ENCODE measurements around the gene PRSS33. TPM values are rescaled to one million over a fixed set of nuclear protein-coding genes. Genes with fewer than 3 reads are reported as not detected.

The PRSS33 gene
- total RNA-seq, 1 donor from 2014 or later: 0.39 TPM

DNA sequence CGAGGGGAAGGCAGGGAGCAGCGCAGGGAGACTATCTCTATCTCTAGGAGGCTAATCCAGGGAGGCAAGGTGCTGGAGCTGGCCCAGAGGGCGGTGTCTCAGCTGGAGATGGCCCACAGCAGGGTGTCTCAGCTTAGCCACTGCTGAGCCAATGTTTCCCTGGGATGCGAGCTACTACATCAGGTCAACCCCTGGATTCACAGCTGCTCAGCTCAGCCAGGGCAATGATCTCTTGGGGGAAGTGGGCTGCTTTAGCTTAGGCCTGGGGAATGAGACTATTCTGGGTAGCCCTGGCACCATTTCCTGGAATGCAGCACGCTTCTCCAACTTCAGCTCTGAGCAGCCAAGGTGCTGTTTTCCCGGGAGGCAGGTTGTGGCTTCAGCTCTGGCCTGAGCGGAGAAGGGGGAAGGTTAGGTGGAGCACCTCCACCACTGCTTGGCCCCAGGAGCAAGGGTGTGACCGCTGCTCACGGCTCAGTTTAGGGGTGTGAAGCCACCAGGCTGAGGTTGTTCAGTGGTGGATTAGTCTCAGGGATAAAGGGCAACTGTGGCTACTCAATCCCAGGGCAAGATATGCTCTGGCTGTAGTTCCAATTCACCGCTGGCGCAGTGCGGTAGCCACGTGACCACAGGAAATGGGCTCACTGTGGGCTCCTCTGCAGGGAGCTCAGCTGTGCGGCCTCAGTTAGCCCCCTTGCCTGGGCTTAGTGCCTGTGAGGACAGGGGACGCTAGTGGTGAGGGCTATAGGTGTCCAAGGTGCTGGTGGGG is 24.5 kb upstream of the PRSS33 start:
- Mint-ChIP-seq H3K27ac (no peak overlapping the region), H3K36me3 (no peaks in the 10 kb centered on the region), H3K4me3 (no peak overlapping the region), H3K9me3 (no peaks in the 10 kb centered on the region), H3K27me3 (peaks cover 29% of the 10 kb centered on the region), H3K4me1 (ENCODE audit: unreplicated experiment) (peaks cover 4% of the 10 kb centered on the region)
- DNase-seq (ENCODE audit: extremely low spot score, unreplicated experiment): no peak
- TF ChIP-seq, protein P1, sequence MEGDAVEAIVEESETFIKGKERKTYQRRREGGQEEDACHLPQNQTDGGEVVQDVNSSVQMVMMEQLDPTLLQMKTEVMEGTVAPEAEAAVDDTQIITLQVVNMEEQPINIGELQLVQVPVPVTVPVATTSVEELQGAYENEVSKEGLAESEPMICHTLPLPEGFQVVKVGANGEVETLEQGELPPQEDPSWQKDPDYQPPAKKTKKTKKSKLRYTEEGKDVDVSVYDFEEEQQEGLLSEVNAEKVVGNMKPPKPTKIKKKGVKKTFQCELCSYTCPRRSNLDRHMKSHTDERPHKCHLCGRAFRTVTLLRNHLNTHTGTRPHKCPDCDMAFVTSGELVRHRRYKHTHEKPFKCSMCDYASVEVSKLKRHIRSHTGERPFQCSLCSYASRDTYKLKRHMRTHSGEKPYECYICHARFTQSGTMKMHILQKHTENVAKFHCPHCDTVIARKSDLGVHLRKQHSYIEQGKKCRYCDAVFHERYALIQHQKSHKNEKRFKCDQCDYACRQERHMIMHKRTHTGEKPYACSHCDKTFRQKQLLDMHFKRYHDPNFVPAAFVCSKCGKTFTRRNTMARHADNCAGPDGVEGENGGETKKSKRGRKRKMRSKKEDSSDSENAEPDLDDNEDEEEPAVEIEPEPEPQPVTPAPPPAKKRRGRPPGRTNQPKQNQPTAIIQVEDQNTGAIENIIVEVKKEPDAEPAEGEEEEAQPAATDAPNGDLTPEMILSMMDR (conservative IDR thresholded peaks at IDR 0.05): no peak

DNA sequence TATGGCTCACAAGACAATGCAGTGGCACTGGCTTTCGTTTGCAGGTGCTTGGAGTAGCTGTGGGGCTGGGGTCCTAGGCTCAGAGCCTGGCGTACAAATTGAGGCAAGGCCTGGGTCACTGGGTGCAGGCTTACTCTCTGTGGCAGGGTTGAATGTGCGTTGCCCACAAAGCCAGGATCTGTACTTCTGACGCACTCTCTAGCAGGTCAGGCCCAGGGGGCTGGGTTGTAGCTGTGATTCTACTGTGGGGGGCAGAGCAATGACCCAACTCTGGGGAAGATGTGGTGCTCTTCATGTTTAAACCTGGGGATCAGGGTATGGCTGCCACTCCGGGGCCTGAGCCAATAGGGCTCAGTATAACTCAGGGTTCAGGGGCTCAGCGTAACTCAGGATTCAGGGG is 23.3 kb upstream of the PRSS33 start:
- Mint-ChIP-seq H3K4me3 (no peak overlapping the region), H3K4me1 (ENCODE audit: unreplicated experiment) (peaks cover 1% of the 10 kb centered on the region), H3K27ac (no peak overlapping the region), H3K27me3 (peaks cover 35% of the 10 kb centered on the region), H3K9me3 (no peaks in the 10 kb centered on the region), H3K36me3 (no peaks in the 10 kb centered on the region)
- DNase-seq (ENCODE audit: extremely low spot score, unreplicated experiment): no peak
- TF ChIP-seq, protein P1 (conservative IDR thresholded peaks at IDR 0.05): no peak

DNA sequence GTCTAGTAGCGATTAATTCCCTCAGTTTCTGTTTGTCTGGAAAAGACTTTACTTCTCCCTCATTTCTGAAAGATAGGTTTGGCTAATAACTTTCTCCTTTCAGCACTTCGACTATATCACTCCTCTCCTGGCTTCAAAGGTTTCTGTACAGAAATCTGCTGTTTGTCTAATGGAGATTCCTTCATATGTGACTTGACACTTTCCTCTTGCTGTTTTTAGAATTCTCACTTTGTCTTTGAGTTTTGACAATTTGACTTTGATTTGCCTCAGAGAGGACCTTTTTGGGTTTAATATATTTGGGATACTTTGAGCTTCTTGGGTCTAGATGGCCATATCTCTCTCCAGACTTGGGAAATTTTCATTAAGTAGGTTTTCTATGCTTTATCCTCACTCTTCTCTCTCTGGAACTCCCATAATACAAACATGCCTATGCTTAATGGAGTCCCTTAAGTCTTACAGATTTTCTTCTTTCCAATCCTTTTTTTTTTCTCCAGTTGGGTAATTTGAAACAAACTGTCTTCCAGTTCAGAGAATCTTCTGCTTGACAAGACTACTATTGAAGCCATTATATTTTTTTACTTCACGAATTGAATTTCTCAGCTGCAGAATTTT is 21.9 kb upstream of the PRSS33 start:
- H3K4me3 Mint-ChIP-seq: no peak overlapping the region
- TF ChIP-seq, protein P1 (conservative IDR thresholded peaks at IDR 0.05): no peak
- no peak overlapping the region for H3K27ac Mint-ChIP-seq
- DNase-seq (ENCODE audit: extremely low spot score, unreplicated experiment): no peak
- H3K27me3 Mint-ChIP-seq: peaks cover 38% of the 10 kb centered on the region
- no peaks in the 10 kb centered on the region for H3K4me1 Mint-ChIP-seq (ENCODE audit: unreplicated experiment)
- H3K36me3 Mint-ChIP-seq: no peaks in the 10 kb centered on the region
- no peaks in the 10 kb centered on the region for H3K9me3 Mint-ChIP-seq

DNA sequence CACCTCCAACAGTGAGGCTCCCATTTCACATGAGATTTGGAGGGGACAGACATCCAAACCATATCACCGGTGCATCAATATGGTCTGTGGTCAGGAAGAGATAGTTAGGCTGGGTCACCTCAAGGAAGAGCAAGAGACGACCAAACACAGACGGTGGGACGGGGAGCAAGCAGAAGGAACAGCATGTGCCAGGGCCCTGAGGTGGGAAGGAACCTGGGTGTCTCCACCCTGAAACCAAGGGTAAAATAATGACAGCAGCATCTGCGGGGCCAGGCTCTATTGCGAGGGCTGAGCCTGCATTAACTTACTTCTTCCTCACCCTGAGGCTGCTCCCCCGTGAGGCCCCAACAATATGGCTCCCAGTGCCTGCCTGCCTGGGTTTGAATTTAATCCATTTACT is 20.8 kb upstream of the PRSS33 start:
- Mint-ChIP-seq H3K9me3 (no peaks in the 10 kb centered on the region), H3K4me3 (no peak overlapping the region), H3K36me3 (no peaks in the 10 kb centered on the region), H3K4me1 (ENCODE audit: unreplicated experiment) (no peaks in the 10 kb centered on the region), H3K27me3 (peaks cover 42% of the 10 kb centered on the region), H3K27ac (no peak overlapping the region)
- DNase-seq (ENCODE audit: extremely low spot score, unreplicated experiment): no peak
- TF ChIP-seq, protein P1 (conservative IDR thresholded peaks at IDR 0.05): no peak

DNA sequence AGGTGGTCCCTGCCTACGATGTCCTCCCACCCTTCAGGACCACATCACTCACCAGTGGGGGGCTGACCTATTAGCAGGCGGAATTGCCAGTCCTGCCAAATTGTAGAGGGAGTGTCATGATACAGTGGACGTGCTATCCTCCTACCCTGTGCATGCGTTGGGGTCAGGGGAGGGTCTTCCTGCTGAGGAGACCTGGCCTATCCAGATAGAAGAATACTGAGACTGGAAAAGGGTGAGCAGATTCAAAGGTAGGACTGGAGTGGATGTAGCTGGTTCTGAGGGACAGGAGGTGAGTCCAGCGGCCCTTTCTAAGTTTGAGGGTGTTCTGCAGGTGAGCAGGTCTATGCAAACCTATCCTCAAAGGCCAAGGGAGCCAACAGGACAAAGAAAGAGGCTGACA is 18.9 kb upstream of the PRSS33 start:
- no peak overlapping the region for H3K4me3 Mint-ChIP-seq
- TF ChIP-seq, protein P1 (conservative IDR thresholded peaks at IDR 0.05): no peak
- no peaks in the 10 kb centered on the region for H3K36me3 Mint-ChIP-seq
- H3K4me1 Mint-ChIP-seq (ENCODE audit: unreplicated experiment): no peaks in the 10 kb centered on the region
- H3K27ac Mint-ChIP-seq: no peak overlapping the region
- no peak for DNase-seq (ENCODE audit: extremely low spot score, unreplicated experiment)
- no peaks in the 10 kb centered on the region for H3K9me3 Mint-ChIP-seq
- H3K27me3 Mint-ChIP-seq: peaks cover 42% of the 10 kb centered on the region

All from type B pancreatic cell (in vitro differentiated cells).